ENCODE data around the gene MGAT5B.

The MGAT5B gene

GRCh38 chr17:76935331-76935730 lies 67.1 kb downstream of the MGAT5B start:
- no peak overlapping the region for H3K4me2 ChIP-seq (ENCODE audit: low read depth, low read length)
- no peaks in the 10 kb centered on the region for H4K20me1 ChIP-seq (ENCODE audit: insufficient read depth, low read length)
- peaks cover 64% of the 10 kb centered on the region for H3K27me3 ChIP-seq (replicated peaks; ENCODE audit: insufficient read depth, low read length)
- no peaks in the 10 kb centered on the region for H3K36me3 ChIP-seq (replicated peaks; ENCODE audit: insufficient read depth, low read length)
- H3K79me2 ChIP-seq (ENCODE audit: low read length), result no peaks in the 10 kb centered on the region
- no peak overlapping the region for H3K4me3 ChIP-seq (ENCODE audit: low read length)
- no peaks in the 10 kb centered on the region for H3K9me2 ChIP-seq (replicated peaks; ENCODE audit: insufficient read depth, low read length)
- TF ChIP-seq EZH2 (optimal IDR thresholded peaks at IDR 0.05; ENCODE audit: low read depth, low read length) (no peak), CTCF (IDR thresholded peaks at IDR 0.05; ENCODE audit: low read length) (no peak), EZH2phosphoT487 (IDR thresholded peaks at IDR 0.05; ENCODE audit: low read length) (no peak)
- no peaks in the 10 kb centered on the region for H3F3A ChIP-seq (ENCODE audit: insufficient read depth, low read length)
- no peak overlapping the region for H3K27ac ChIP-seq (ENCODE audit: low read length)
- no peak overlapping the region for H3K9ac ChIP-seq (ENCODE audit: low read length)
- H3K4me1 ChIP-seq (ENCODE audit: low read length), result no peaks in the 10 kb centered on the region
- no peak overlapping the region for H2AFZ ChIP-seq (ENCODE audit: low read length)
- no peak for DNase-seq
- no peaks in the 10 kb centered on the region for H3K9me3 ChIP-seq (replicated peaks; ENCODE audit: insufficient read depth, low read length)

- no peaks in the 10 kb centered on the region for H3K4me1 ChIP-seq (ENCODE audit: low read length)
- TF ChIP-seq EZH2 (optimal IDR thresholded peaks at IDR 0.05; ENCODE audit: low read depth, low read length) (no peak), EZH2phosphoT487 (IDR thresholded peaks at IDR 0.05; ENCODE audit: low read length) (no peak), CTCF (IDR thresholded peaks at IDR 0.05; ENCODE audit: low read length) (no peak)
- no peak overlapping the region for H3K4me2 ChIP-seq (ENCODE audit: low read depth, low read length)
- no peak overlapping the region for H3K4me3 ChIP-seq (ENCODE audit: low read length)
- H3K27me3 ChIP-seq (replicated peaks; ENCODE audit: insufficient read depth, low read length), result peaks cover 55% of the 10 kb centered on the region
- no peaks in the 10 kb centered on the region for H3K9me3 ChIP-seq (replicated peaks; ENCODE audit: insufficient read depth, low read length)
- H4K20me1 ChIP-seq (ENCODE audit: insufficient read depth, low read length), result no peaks in the 10 kb centered on the region
- no peaks in the 10 kb centered on the region for H3F3A ChIP-seq (ENCODE audit: insufficient read depth, low read length)
- H3K9me2 ChIP-seq (replicated peaks; ENCODE audit: insufficient read depth, low read length), result no peaks in the 10 kb centered on the region
- no peak overlapping the region for H3K27ac ChIP-seq (ENCODE audit: low read length)
- H2AFZ ChIP-seq (ENCODE audit: low read length), result no peak overlapping the region
- no peaks in the 10 kb centered on the region for H3K36me3 ChIP-seq (replicated peaks; ENCODE audit: insufficient read depth, low read length)
- H3K79me2 ChIP-seq (ENCODE audit: low read length), result no peaks in the 10 kb centered on the region
- DNase-seq, result no peak
- H3K9ac ChIP-seq (ENCODE audit: low read length), result no peak overlapping the region
Observed at GRCh38 chr17:76937238-76937637, 69.0 kb downstream of the MGAT5B start.

- no peaks in the 10 kb centered on the region for H3K36me3 ChIP-seq (replicated peaks; ENCODE audit: insufficient read depth, low read length)
- no peak overlapping the region for H3K27ac ChIP-seq (ENCODE audit: low read length)
- no peaks in the 10 kb centered on the region for H4K20me1 ChIP-seq (ENCODE audit: insufficient read depth, low read length)
- H3K9ac ChIP-seq (ENCODE audit: low read length), result no peak overlapping the region
- H3F3A ChIP-seq (ENCODE audit: insufficient read depth, low read length), result no peaks in the 10 kb centered on the region
- no peak overlapping the region for H2AFZ ChIP-seq (ENCODE audit: low read length)
- no peak overlapping the region for H3K4me3 ChIP-seq (ENCODE audit: low read length)
- TF ChIP-seq EZH2 (optimal IDR thresholded peaks at IDR 0.05; ENCODE audit: low read depth, low read length) (no peak), CTCF (IDR thresholded peaks at IDR 0.05; ENCODE audit: low read length) (no peak), EZH2phosphoT487 (IDR thresholded peaks at IDR 0.05; ENCODE audit: low read length) (no peak)
- no peak overlapping the region for H3K4me2 ChIP-seq (ENCODE audit: low read depth, low read length)
- H3K4me1 ChIP-seq (ENCODE audit: low read length), result no peaks in the 10 kb centered on the region
- peaks cover 48% of the 10 kb centered on the region for H3K27me3 ChIP-seq (replicated peaks; ENCODE audit: insufficient read depth, low read length)
- DNase-seq, result no peak
- no peaks in the 10 kb centered on the region for H3K9me2 ChIP-seq (replicated peaks; ENCODE audit: insufficient read depth, low read length)
- no peaks in the 10 kb centered on the region for H3K9me3 ChIP-seq (replicated peaks; ENCODE audit: insufficient read depth, low read length)
- no peaks in the 10 kb centered on the region for H3K79me2 ChIP-seq (ENCODE audit: low read length)
Observed at GRCh38 chr17:76938009-76938408, 69.8 kb downstream of the MGAT5B start.
